NK-92 (cell line): ENCODE data around the gene RIMKLA.

Experiments used
- DNase-seq: peaks from one replicate; lab custom pipeline; 2025; ENCODE audit not compliant: unreplicated experiment; lab: John Stamatoyannopoulos, UW

RIMKLA gene

DNA sequence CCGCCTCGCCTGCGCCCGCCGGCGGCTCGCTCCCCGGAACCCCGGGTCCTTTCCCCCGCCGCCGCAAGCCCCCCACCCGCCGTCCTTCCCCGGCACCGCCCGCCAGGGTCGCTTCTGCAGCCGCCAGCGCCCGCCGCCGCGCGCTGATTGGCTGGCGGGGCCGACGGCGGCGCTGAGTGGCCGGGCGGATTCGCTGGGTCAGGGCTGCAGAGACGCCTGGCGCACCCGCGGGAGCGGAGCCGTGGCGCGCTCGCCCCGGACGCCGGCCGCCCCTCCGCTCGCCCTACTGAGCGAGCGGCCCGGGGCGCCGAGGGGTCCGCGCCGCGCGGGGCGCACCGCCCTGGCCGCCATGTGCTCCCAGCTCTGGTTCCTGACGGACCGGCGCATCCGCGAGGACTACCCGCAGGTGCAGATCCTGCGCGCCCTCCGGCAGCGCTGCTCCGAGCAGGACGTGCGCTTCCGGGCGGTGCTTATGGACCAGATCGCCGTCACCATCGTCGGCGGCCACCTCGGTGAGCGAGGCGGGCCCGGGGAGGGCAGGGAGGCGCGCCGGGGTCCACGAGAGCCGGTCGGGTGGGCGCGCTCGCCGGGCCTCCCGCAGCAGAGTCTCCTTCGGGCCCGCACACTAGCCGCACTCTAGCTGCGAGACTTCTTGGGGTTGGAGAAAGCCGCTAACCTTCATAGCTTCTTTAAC lies at the start of gene RIMKLA:
RIMKLA (plus strand) TSS at position 207 of the 694 bp plus-strand sequence; CDS start at position 350, 143 bp downstream.
- no peak for DNase-seq

DNA sequence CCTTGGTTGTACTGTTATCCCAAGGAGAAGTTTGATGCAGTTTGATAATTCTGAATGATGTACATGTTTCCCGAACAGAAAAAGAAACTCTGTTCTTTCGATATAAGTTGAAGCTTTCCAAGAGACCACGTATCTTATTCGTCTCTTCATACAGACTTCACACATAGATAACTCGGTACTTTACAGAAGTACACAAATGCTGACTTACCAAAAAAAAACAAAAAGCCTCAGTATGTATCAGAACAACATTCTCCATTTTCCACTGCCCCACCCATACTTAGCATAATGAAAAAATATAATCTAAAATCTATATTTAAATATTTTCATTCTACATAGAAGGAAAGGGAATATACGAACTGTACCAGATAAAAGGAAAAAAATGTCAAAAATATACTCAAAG lies 47.7 kb upstream of the RIMKLA start:
- DNase-seq: no peak

- no peak for DNase-seq
Measured at GRCh38 chr1:42333662-42334239, 46.8 kb upstream of the RIMKLA start.

- no peak for DNase-seq
Measured at GRCh38 chr1:42334240-42335049, 46.1 kb upstream of the RIMKLA start.

GRCh38 chr1:42335050-42335808 lies 45.4 kb upstream of the RIMKLA start, which contains the start of gene FOXJ3:
TSS of gene FOXJ3 (minus strand) at chr1:42335235. CDS start at chr1:42311093, 24,142 bp downstream.
- peak; percentile 31 for DNase-seq

- DNase-seq: no peak
Measured at GRCh38 chr1:42335809-42336518, 44.6 kb upstream of the RIMKLA start.

DNA sequence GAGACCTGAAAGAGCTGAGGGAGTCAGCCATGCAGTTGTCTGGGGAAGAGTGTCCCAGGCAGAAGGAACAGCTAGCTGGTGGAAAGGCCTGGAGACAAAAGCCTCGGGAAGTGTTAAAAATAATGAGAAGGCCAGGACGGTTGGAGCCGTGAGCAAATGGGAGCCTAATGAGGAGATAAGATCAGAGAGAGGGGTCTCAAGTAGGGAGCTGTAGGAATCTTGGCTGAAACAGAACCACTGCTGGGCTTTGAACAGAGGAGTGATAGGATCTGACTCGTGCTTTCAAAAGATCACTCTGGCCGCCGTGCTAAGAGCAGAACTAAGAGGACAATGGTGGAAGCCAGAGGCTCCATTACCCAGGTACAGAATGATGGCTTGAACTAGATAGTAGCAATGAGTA lies 43.6 kb upstream of the RIMKLA start:
- DNase-seq: no peak

GRCh38 chr1:42340093-42340492 lies 40.5 kb upstream of the RIMKLA start:
- DNase-seq: no peak

DNA sequence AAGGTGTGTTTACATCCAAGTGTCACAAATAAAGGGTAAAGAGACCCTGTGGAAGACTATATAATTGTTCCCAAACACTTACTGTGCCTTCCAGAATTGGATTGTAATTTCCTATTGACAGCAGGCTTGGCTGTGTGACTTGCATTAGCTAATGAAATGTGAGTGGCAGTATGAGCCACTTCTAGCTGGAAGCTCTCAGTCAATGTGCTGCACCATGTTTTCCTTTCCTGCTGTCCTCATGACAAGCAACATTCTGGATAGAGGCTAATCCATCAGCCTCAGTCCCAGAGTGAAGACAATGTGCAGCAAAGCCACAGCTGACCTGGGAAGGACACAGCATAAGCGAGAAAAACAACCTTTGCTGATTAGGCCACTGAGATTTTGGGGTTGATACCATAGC lies 39.7 kb upstream of the RIMKLA start:
- no peak for DNase-seq

DNA sequence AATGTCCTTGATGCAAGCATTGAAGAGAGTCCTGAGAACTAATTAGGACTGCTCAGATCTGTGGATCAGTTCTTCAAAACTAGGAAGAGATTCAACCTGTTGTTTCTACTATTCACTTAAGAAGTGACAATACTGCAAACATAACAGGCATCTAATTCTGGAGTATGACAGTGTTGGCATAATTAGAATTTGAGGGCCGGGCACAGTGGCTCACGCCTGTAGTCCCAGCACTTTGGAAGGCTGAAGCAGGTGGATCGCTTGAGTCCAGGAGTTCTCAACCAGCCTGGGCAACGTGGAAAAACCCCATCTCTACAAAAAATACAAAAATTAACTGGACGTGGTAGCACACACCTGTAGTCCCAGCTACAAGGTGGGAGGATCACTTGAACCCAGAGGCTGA lies 37.5 kb upstream of the RIMKLA start:
- no peak for DNase-seq

DNA sequence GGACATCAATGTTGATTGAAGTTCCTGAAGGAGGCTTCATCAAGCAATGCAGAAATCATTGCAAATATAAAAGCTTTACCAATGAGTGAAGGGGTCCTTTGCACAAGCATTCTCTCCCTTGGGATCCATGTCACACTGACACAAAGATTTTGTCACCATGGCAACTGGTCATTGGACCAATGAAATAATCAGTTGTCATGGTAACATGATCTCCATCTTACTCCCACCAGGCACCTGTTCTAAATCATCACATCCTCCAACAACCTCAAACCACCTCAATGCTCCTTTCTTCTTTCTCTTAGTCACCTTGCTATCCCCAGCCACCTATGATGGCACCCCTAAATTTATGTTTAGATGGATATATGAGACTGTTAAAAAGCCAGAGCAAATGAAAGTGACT lies 32.1 kb upstream of the RIMKLA start:
- DNase-seq: no peak

DNA sequence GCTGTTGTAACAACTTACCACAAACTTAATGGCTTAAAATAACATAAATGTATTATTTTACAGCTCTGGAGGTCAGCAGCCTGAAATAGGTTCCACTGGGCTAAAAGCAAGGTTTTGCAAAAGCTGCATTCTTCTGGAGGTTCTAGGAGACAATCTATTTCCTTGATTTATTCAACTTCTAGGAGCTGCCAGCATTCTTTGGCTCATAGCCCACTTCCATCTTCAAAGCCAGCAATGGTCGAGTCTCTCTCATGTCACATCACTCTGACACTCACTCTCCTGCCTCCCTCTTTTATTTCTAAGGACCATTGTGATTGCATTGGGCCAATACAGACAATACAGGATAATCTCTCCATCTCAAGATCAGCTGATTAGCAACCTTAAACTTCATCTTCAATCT lies 30.5 kb upstream of the RIMKLA start:
- no peak for DNase-seq

DNA sequence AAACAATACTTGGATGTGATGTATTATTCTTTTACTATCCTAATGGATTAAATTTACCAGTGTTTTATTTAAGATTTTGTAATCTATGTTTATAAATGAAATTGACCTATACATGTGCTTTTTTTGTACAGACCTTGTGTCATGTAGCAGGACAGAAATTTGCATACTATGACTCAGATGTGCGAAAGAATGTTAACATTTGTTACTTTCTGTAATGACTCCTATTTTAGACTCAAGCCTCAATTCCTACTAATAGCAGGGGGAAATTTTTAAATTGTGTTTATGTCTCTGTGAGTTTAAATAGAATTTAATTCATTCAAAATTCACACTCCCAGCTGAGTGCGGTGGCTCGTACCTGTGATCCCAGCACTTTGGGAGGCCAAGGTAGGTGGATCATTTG lies 21.8 kb upstream of the RIMKLA start:
- no peak for DNase-seq

DNA sequence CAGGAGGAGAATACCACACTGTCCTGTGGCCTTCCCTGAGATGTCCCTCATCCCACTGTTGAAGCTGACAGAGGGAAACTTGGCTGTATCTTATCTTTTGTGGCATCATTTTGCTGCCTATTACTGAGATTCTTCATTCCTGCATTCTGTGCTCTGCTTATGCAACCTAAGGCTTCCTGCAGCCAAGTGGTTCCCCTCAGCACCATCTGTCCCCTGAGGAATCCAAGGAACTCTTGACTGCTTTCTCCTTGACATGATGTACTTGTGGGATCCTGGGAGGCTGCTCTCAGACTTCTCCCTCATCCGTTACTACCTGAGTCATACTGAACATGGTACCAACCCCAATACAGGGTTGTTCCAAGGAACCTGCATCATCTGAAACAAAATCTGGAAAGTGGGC lies 21.1 kb upstream of the RIMKLA start:
- DNase-seq: no peak

GRCh38 chr1:42364089-42364488 lies 16.5 kb upstream of the RIMKLA start:
- DNase-seq: no peak

GRCh38 chr1:42364542-42364941 lies 16.1 kb upstream of the RIMKLA start:
- DNase-seq: no peak

GRCh38 chr1:42365118-42365517 lies 15.5 kb upstream of the RIMKLA start:
- no peak for DNase-seq

DNA sequence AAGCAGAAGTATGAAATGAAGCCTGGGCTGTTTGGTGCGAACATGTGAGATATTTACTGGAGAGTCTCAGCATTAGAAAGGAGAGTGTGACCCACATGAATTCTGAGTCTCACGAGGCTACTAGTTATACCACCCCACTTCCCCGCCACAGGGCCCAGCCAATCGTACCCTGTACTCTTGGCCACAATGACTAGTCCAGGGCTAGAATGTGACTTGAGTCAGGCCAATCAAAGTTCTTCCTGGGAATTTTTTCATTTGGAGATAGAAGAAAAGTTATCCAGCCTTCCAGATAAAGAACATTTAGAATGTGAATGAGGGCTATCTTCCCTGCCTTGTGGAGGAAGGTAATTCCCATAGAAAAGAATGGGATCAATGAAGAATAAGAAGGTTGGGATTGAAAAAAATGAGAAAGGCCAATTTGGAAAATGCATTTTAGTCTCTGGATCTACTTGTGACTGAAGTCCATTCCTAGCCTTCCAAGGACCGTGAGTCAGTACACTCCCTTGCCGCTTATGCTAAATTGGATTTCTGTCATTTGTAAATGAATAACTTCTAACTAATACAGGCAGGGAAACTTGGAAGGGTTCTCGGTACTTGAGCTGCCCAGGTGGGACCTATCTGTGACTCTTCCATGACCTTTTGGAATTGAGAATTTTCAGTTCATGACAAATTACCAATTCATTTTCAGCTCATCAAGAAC lies 12.3 kb upstream of the RIMKLA start:
- no peak for DNase-seq

DNA sequence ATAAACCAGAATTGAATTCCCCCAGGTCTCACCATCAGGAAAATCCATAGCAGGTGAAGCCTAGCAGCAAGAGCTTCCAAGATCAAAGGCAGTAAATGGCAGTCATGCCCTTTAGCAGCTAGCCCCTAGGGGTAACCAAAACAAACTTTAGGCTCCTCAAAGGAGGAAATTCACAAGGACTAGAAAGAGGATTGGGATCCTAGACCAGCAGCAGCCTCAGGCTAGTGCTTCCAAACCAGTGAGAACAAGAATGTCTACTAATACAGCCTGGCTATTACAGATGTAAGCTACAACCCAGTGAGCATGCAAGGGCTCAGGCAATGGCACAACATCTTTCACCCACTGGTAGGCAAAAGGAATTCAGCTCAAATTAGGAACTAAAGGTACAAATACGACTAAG lies 11.1 kb upstream of the RIMKLA start:
- DNase-seq: no peak
